Small intestine (tissue), 16 donors: ENCODE results near the gene VN1R4. TPM values are rescaled to one million over a fixed set of nuclear protein-coding genes. Genes with fewer than 3 reads are reported as not detected.
A peak's percentile ranks its signal among the peaks of the same experiment; 100 is the strongest.
"Not testable (repeated sequence)": the region's sequence is repeated elsewhere in the genome, so short reads cannot be mapped to it uniquely, and the experiment has no call there.

Experiments
- DNase-seq, 2 donors: peaks; one replicate each; pipeline versions ENCODE4 v3.0.0 to v3.0.0-alpha.2; 2013
- FAIRE-seq: peaks from 2 replicates; lab custom pipeline; 2012; peaks lifted over from hg19 to GRCh38; lab: Jason Lieb, UNC
- H3K27ac ChIP-seq, 3 donors: one replicate each; pipeline ENCODE4 v1.5.1; 2013; ENCODE audit warnings: low read length in 2 of 3, mild to moderate bottlenecking in 2 of 3, control low read depth in 1 of 3, inconsistent platforms in 1 of 3, low read depth in 1 of 3, moderate library complexity in 1 of 3
- H3K27me3 ChIP-seq, 3 donors: one replicate each; pipeline ENCODE4 v1.6.1; 2013; ENCODE audit warnings: low read length in 3 of 3, inconsistent platforms in 1 of 3; ENCODE audit not compliant: control insufficient read depth in 3 of 3, insufficient read depth in 3 of 3
- H3K36me3 ChIP-seq, 3 donors: one replicate each; pipeline ENCODE4 v1.6.1; 2013; ENCODE audit warnings: low read length in 3 of 3, inconsistent platforms in 1 of 3, low read depth in 1 of 3, mild to moderate bottlenecking in 1 of 3, moderate library complexity in 1 of 3; ENCODE audit not compliant: control insufficient read depth in 3 of 3, insufficient read depth in 2 of 3
- H3K4me1 ChIP-seq, 3 donors: one replicate each; pipeline ENCODE4 v1.6.1; 2013; ENCODE audit warnings: low read length in 2 of 3, inconsistent platforms in 1 of 3, low read depth in 1 of 3, mild to moderate bottlenecking in 1 of 3, moderate library complexity in 1 of 3; ENCODE audit not compliant: control insufficient read depth in 3 of 3, insufficient read depth in 2 of 3
- H3K4me3 ChIP-seq, 3 donors: one replicate each; pipeline ENCODE4 v1.5.1; 2013; ENCODE audit warnings: low read length in 3 of 3, control low read depth in 1 of 3, inconsistent platforms in 1 of 3, low read depth in 1 of 3, mild to moderate bottlenecking in 1 of 3, moderate library complexity in 1 of 3
- H3K9me3 ChIP-seq, 2 donors: one replicate each; pipeline ENCODE4 v1.6.1; 2013; ENCODE audit warnings: low read depth in 1 of 2, low read length in 1 of 2; ENCODE audit not compliant: control insufficient read depth in 2 of 2, insufficient read depth in 1 of 2
- WGBS, 3 donors: extraction: QIAGEN DNeasy Blood & Tissue Kit; methylation state at CpG; one replicate each; pipeline ENCODE4 v1.1.7; 2013; 5-methylcytosine and 5-hydroxymethylcytosine counted together
- long read RNA-seq, 10 donors: transcript quantifications; one replicate each; lab custom pipeline, GENCODE V29; 2026
- polyA plus RNA-seq, 4 donors: library from polyadenylated mRNA; stranded (reverse) in 3 of 4; unstranded in 1 of 4; fragments of 200-250 nt in 3 of 4; fragments of 120-200 nt in 1 of 4; gene quantifications; one replicate each; pipeline versions ENCODE4 v1.2.1 to v1.2.3, GENCODE V29; 2013
- donor health status: healthy with polysubstance abuse.
- donor health status: control.
- donor health status: control.
- donor health status: Bipolar disorder and iron deficiency.
- donor health status: healthy.

VN1R4 gene
- polyA plus RNA-seq: not detected
- long read RNA-seq, donor 1: 0 reads
- long read RNA-seq, donor 2: 0 reads
- long read RNA-seq, donor 3: 0 reads
- long read RNA-seq, donor 4: 0 reads
- long read RNA-seq, donor 5: 0 reads
- long read RNA-seq, donor 6: 0 reads
- long read RNA-seq, donor 7: 0 reads
- long read RNA-seq, donor 8: 0 reads
- long read RNA-seq, donor 9: 0 reads
- long read RNA-seq, donor 10: 0 reads

GRCh38 chr19:53267623-53268022 is at the start of gene VN1R4:
TSS of gene VN1R4 (minus strand) at chr19:53267723. CDS start at chr19:53267665, 58 bp downstream.
- not testable (repeated sequence) for H3K9me3 ChIP-seq, H3K27ac ChIP-seq, DNase-seq, H3K4me1 ChIP-seq, H3K36me3 ChIP-seq, H3K4me3 ChIP-seq, FAIRE-seq, H3K27me3 ChIP-seq
- WGBS, 3 donors: 76 to 85% (median 80%) methylated on average over 4 of the region's 5 CpGs

- 76 to 81% (median 76%) methylated on average over 12 of the region's 12 CpGs for WGBS, 3 donors
- FAIRE-seq (no peak), DNase-seq (no peak)
- Histone ChIP-seq H3K4me3 (no peak overlapping the region), H3K9me3 (peaks cover 1 to 11% of the 10 kb centered on the region in 2 donors), H3K4me1 (no peaks in the 10 kb centered on the region), H3K27me3 (peaks cover 0 to 14% (median 0%) of the 10 kb centered on the region in 3 donors), H3K36me3 (no peaks in the 10 kb centered on the region), H3K27ac (no peak overlapping the region)
These were observed 44.4 kb upstream of the VN1R4 start for GRCh38 chr19:53311897-53312296.

GRCh38 chr19:53311044-53311443 is 43.5 kb upstream of the VN1R4 start:
- 45 to 58% (median 50%) methylated on average over 11 of the region's 11 CpGs for WGBS, 3 donors
- no peak for FAIRE-seq

GRCh38 chr19:53308339-53308811 is 40.9 kb upstream of the VN1R4 start:
- H3K36me3 ChIP-seq: no peaks in the 10 kb centered on the region
- FAIRE-seq: no peak
- H3K27me3 ChIP-seq: peaks cover 0 to 14% (median 0%) of the 10 kb centered on the region in 3 donors
- WGBS, 3 donors: 9 to 23% (median 21%) methylated on average over 32 of the region's 32 CpGs
- no peak overlapping the region for H3K4me3 ChIP-seq
- H3K9me3 ChIP-seq: peaks cover 1 to 16% of the 10 kb centered on the region in 2 donors
- no peak overlapping the region for H3K27ac ChIP-seq
- peak in 1 of 2 donors; percentile 37 for DNase-seq
- H3K4me1 ChIP-seq: no peaks in the 10 kb centered on the region

More at GRCh38 chr19:53311044-53311443, 43.5 kb upstream of the VN1R4 start:
- H3K27ac ChIP-seq: no peak overlapping the region
- H3K4me3 ChIP-seq: no peak overlapping the region
- no peaks in the 10 kb centered on the region for H3K4me1 ChIP-seq
- no peaks in the 10 kb centered on the region for H3K36me3 ChIP-seq
- no peak for DNase-seq
- H3K27me3 ChIP-seq: peaks cover 0 to 14% (median 0%) of the 10 kb centered on the region in 3 donors
- peaks cover 1 to 16% of the 10 kb centered on the region in 2 donors for H3K9me3 ChIP-seq

GRCh38 chr19:53301341-53301740 is 33.8 kb upstream of the VN1R4 start:
- not testable (repeated sequence) for H3K9me3 ChIP-seq, FAIRE-seq, H3K4me3 ChIP-seq, H3K27ac ChIP-seq, H3K27me3 ChIP-seq, DNase-seq, H3K36me3 ChIP-seq, H3K4me1 ChIP-seq
- 49% methylated on average over 2 of the region's 8 CpGs; no CpG with 5 or more reads in 2 of the 3 donors for WGBS, 3 donors

GRCh38 chr19:53294786-53295441 is 27.4 kb upstream of the VN1R4 start:
- no peak for DNase-seq
- 79 to 90% (median 81%) methylated on average over 7 of the region's 7 CpGs for WGBS, 3 donors
- Histone ChIP-seq H3K4me1 (no peaks in the 10 kb centered on the region), H3K27me3 (no peaks in the 10 kb centered on the region), H3K4me3 (no peak overlapping the region), H3K36me3 (no peaks in the 10 kb centered on the region), H3K27ac (no peak overlapping the region), H3K9me3 (peaks cover 2 to 25% of the 10 kb centered on the region in 2 donors)
- no peak for FAIRE-seq

GRCh38 chr19:53290758-53291549 is 23.4 kb upstream of the VN1R4 start:
- no peak overlapping the region for H3K27ac ChIP-seq
- H3K36me3 ChIP-seq: no peaks in the 10 kb centered on the region
- no peak for DNase-seq
- 92 to 94% (median 93%) methylated on average over 45 to 47 of the region's 47 CpGs for WGBS, 3 donors
- no peaks in the 10 kb centered on the region for H3K27me3 ChIP-seq
- no peak overlapping the region for H3K4me3 ChIP-seq
- peaks cover 0 to 25% of the 10 kb centered on the region in 2 donors for H3K9me3 ChIP-seq
- FAIRE-seq: no peak
- H3K4me1 ChIP-seq: no peaks in the 10 kb centered on the region

GRCh38 chr19:53285087-53285486 is 17.6 kb upstream of the VN1R4 start:
- no peaks in the 10 kb centered on the region for H3K9me3 ChIP-seq
- DNase-seq: no peak
- no peaks in the 10 kb centered on the region for H3K36me3 ChIP-seq
- 67 to 72% (median 70%) methylated on average over 4 of the region's 4 CpGs for WGBS, 3 donors
- peaks cover 0 to 2% (median 0%) of the 10 kb centered on the region in 3 donors for H3K27me3 ChIP-seq
- H3K27ac ChIP-seq: no peak overlapping the region
- no peaks in the 10 kb centered on the region for H3K4me1 ChIP-seq
- H3K4me3 ChIP-seq: no peak overlapping the region
- no peak for FAIRE-seq
